PC-3 (cell line): ENCODE measurements around the gene HCN4.

ENCODE experiments used
- EZH2phosphoT487 ChIP-seq: fragments of 300-600 bp; sonication (generic); IDR thresholded peaks from 2 replicates; pipeline ENCODE4 v1.6.1; 2018; ENCODE audit warnings: mild to moderate bottlenecking, antibody characterized with exemption, low read length, borderline replicate concordance
- TF ChIP-seq, protein P1 (sequence below): fragments of 300-600 bp; sonication (generic); conservative IDR thresholded peaks from 2 replicates; pipeline ENCODE4 v1.5.1; 2017; ENCODE audit warnings: antibody characterized with exemption, low read depth, mild to moderate bottlenecking, low read length

DNA sequence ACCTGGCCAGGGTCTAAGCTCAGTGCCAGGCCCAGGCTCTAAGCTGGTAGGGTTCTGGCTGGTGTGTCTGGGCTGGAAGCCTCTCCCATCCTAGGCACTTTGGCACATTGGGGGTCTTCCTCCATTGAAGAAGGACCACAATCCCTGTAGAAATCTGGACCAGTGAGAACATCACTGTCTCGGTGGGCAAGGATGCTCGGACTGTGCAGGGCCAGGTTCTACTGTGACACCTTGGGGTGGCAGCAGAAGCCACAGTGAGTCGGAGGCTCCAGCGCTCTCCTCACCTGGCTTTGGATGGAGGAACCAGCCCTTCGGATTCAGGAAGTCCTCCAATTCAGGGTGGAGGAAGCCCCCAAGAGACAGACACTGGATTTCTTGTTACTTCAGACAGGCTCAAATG is 17.5 kb upstream of the HCN4 start:
- TF ChIP-seq, protein P1, sequence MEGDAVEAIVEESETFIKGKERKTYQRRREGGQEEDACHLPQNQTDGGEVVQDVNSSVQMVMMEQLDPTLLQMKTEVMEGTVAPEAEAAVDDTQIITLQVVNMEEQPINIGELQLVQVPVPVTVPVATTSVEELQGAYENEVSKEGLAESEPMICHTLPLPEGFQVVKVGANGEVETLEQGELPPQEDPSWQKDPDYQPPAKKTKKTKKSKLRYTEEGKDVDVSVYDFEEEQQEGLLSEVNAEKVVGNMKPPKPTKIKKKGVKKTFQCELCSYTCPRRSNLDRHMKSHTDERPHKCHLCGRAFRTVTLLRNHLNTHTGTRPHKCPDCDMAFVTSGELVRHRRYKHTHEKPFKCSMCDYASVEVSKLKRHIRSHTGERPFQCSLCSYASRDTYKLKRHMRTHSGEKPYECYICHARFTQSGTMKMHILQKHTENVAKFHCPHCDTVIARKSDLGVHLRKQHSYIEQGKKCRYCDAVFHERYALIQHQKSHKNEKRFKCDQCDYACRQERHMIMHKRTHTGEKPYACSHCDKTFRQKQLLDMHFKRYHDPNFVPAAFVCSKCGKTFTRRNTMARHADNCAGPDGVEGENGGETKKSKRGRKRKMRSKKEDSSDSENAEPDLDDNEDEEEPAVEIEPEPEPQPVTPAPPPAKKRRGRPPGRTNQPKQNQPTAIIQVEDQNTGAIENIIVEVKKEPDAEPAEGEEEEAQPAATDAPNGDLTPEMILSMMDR: no peak
- no peak for TF ChIP-seq EZH2phosphoT487
